DLD1 (cell line): ENCODE results near the gene KIF26B.

Experiments used
- in situ Hi-C: cut with HindIII; loops from 2 replicates; pipeline ENCODE4 v1.10.0; 2017; ENCODE audit warnings: low sequenced_read_pairs

The KIF26B gene

GRCh38 chr1:245205864-245206263 is 51.1 kb downstream of the KIF26B start:
- in situ Hi-C loops: no loop called here

- in situ Hi-C loops: no loop called here
Measured at GRCh38 chr1:245207056-245207638, 52.4 kb downstream of the KIF26B start.

- in situ Hi-C loops: no loop called here
Measured at GRCh38 chr1:245207801-245208200, 53.0 kb downstream of the KIF26B start.

GRCh38 chr1:245209658-245210435 is 55.1 kb downstream of the KIF26B start:
- in situ Hi-C loops: no loop called here

DNA sequence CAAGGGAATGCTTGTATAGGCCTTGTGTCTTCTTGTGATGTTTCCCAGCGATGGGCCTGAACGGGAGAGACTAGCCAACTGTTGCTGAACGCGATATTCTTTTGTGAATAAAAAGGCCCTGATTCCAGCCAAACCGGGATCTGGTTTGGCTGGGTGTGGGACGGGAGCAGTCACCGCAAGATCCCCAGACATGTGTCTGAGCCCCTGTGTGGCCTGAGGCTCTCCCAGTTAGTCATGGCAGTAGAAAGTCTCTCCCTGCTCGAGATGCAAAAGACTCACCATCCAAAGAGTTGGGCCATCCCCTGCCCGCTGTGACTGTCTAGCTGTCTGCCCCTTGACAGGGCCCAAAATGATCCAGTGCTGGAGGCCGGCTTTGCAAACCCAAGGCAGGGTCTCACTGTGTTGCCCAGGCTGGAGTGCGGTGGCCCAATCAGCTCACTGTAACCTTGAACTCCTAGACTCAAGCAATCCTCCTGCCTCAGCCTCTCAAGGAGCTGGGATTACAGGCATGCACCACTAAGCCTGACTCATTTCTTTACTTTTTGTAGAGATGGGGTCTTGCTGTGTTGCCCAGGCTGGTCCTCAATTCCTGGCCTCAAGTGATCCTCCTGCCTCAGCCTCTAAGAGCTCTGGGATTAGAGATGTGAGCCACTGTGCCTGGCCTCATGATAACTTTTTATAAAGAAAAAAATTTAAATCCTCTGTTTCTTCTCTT is 56.4 kb downstream of the KIF26B start:
- in situ Hi-C loops: no loop called here

- in situ Hi-C loops: no loop called here
Measured at GRCh38 chr1:245211761-245212160, 57.0 kb downstream of the KIF26B start.

DNA sequence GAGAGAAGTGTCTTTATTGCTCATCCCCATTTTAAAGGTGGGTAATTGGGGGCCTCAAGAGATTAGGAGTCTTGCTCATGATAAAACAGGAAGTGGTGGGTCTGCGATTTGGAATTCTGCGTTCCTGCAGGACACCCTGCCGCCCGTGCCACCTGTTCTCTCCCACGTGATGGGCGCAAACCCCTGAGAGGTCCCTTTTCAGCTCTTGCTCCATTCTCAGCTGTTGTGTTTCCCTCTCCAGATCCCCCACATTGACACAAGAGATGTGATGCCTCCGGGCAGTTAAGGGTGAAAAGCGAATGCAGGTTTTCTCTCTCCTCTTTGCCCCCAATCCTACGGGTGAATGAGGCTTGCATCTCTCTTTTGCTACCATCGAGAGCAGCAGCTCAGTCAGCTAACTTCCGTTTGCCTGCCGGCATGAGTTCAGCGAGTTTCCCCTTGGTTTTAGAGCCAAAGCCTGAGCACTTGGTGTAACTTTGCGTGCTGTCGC is 57.5 kb downstream of the KIF26B start:
- in situ Hi-C loops: no loop called here

- in situ Hi-C loops: no loop called here
Measured at GRCh38 chr1:245213066-245213831, 58.5 kb downstream of the KIF26B start.

DNA sequence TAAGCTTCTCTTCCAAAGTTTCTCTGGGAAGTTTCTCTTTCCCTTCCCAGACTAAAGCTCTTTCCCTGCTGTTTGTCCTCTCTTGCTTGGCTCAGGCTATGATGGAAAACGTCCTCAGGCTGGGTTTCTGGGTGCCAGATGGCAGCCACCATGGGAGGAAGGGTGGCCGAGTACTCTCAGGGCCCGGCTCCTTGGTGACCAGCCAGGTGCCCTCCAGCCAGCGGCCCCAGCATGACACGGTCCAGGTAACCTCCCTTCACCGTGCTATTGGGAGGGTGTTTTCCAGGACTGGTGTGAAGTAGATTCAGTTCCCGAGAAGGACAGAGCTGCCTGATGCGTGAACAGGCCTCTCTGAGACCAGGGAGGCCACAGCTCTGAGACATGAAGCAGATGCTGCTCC is 60.3 kb downstream of the KIF26B start:
- in situ Hi-C loops: no loop called here

- in situ Hi-C loops: no loop called here
Measured at GRCh38 chr1:245216366-245217115, 61.8 kb downstream of the KIF26B start.

GRCh38 chr1:245217853-245218608 is 63.2 kb downstream of the KIF26B start:
- in situ Hi-C loops: no loop called here

GRCh38 chr1:245220381-245220985 is 65.7 kb downstream of the KIF26B start:
- in situ Hi-C loops: no loop called here

DNA sequence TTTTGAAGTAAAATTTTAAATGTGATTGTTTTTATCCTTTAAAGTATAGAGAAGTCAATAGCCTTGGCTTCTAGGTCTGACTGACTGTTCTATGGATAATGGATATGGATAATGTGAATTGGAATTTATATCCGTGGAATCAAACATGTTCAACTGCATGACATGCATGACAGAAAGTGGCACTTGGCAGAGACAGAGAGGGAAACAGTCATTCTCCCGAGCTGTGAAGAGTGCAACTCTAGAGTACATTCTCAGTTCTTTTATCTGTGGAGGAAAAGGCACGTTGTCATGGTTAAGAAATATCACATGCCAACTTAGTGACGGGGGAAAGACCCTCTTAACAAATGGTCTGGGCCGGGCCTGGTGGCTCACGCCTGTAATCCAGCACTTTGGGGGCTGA is 67.0 kb downstream of the KIF26B start:
- in situ Hi-C loops: no loop called here

DNA sequence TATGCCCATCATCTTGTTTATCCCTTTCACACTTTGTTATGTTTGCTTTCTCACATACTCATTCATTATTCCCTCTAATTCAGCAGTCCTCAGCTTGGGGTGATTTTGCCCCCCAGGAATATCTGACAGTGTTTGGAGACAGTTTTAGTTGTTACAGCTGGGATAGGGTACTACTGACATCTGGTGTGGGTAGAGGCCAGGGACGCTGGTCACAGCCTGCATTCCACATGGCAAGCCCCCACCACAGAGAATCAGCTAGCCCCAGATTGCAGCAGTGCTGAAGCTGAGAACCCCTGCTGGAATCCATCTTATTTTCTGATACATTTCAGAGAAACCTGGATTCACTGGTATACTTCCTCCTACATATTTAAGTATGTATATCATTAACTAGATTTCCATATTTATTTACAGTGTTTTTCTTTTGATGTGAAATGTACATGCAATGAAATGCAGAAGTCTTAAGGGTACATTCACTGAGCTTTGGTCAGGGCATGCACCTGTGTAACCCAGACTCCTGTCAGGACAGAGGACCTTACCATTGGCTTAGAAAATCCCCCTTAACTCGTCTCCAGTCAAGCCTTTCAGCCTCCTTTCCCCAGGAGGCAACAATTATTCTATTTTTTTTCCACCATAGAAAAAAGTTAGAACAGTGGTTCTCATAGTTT is 68.3 kb downstream of the KIF26B start:
- in situ Hi-C loops: no loop called here

DNA sequence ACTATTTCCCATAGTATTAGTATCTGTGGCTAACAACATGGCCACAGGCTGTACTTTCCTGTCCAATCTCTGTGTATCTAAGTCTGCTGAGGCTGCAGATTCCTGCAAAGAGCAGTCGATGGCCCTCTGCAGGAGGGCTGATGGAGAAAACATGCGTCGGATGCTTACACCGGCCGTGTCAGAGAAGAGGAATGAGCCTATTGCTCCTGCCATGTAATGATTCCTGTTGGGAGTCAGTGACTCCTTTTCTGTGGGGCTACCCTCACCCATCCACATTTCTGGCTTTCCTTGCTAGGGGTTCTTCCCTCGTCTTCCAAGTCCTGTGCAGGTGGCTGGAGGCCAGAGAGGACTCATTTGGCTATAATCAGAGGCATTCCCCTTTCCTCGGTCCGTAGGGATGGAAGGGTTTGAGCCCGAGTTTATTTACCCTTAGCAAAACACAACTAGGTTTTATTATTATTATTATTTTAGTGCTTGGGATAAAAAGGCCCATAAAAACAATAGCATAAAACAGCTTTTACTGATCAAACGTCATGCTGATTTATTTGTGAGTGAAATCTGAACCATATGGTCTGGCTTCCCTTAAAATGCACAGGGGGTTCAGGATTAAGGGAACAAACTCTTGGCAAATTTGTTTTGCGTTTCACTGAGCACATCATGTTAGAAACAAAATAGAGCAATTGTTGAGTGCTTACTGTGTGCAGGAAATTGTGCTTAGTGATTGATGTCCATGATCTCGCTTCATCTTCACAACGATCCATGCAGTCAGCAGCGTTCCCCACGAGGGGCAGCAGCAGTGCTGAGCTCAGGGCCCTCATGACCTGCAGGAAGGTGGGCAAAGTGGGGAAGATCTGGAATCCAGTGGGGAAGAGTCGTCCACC is 70.8 kb downstream of the KIF26B start:
- in situ Hi-C loops: no loop called here

DNA sequence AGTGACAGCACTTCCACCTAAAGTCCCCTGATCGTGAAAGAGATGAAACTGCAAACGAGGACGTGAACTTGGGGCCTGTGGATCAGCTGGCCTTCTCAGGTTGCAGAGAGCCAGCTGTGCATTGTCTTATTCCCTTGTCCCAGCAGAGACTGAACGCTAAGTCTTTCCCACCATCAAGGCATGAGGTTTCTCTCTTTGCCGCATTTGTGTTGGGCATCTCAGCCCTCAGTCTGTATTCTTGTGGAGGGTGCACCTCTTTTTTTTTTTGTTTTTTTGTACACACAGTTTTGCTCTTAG is 71.4 kb downstream of the KIF26B start:
- in situ Hi-C loops: no loop called here

GRCh38 chr1:245229051-245229450 is 74.3 kb downstream of the KIF26B start:
- in situ Hi-C loops: no loop called here

DNA sequence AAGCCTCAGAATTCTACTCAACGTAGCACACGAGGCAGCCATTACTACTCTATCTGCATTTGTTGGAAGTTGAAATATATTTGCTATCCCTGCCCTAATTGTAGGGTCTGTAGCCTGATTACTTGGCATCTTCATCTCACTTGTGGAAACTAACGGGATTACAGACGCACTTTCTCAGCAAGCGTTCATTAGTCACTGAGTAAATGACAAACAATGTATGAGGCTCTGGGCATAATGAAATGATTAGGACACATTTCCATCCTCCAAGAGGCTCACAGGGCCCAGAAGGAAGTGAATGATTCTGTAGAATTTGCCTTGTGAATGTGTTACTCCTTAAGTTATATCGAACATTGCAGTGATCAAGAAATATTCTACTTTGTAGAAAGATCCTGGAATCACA is 78.1 kb downstream of the KIF26B start:
- in situ Hi-C loops: no loop called here
